PC-3 (cell line): ENCODE data around the gene TNRC18.

ENCODE experiments used
- EZH2phosphoT487 ChIP-seq: fragments of 300-600 bp; sonication (generic); IDR thresholded peaks from 2 replicates; pipeline ENCODE4 v1.6.1; 2018; ENCODE audit warnings: mild to moderate bottlenecking, antibody characterized with exemption, low read length, borderline replicate concordance
- TF ChIP-seq, protein P1 (sequence below): fragments of 300-600 bp; sonication (generic); conservative IDR thresholded peaks from 2 replicates; pipeline ENCODE4 v1.5.1; 2017; ENCODE audit warnings: antibody characterized with exemption, low read depth, mild to moderate bottlenecking, low read length

DNA sequence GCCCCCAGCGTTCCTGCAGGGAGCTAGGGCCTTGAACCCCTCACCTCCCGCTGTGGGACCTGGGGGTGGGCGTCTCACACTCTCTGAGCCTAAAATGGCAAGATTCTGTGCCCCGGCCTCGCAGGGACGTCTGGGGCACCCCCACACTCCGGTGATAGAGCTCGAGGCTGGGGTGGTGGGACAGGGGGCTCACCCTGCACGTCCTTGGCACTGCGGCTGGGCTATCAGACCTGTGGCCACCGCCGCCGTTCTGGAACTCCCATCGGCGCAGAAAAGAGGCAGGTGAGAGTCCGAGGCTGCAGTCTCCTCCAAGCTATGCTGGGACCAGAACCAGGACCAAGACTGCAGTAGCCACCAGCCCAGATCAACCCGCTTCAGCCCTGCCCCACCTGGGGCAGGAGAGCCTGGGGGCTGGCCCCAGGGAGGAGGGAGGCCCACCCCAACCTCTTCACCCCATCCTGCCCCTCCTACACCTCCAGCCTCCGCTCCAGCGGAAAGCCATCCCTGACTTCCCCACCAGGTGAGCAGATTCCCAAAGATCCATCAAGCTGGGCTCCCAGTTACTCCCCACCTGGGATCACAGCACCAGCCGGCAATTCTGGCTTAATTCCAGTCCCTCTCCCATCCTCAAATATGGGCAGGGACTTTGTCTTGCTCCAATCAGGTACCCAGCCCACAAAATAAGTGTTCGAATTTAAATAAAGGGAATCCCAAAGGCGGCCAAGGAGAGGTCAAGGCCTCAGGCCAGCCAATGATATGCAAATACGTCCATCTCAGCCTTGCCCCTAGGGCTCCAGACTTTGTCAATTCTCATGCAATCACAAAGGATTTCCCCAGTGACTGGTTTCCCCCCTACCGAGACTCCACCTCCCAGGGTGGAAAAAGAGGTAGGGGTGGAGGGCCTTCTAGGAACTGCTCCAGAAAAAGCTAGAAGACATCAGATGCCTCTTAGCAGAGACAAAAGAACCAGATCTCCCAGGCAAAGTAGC, 16.4 kb downstream of the TNRC18 start:
- TF ChIP-seq, protein P1, sequence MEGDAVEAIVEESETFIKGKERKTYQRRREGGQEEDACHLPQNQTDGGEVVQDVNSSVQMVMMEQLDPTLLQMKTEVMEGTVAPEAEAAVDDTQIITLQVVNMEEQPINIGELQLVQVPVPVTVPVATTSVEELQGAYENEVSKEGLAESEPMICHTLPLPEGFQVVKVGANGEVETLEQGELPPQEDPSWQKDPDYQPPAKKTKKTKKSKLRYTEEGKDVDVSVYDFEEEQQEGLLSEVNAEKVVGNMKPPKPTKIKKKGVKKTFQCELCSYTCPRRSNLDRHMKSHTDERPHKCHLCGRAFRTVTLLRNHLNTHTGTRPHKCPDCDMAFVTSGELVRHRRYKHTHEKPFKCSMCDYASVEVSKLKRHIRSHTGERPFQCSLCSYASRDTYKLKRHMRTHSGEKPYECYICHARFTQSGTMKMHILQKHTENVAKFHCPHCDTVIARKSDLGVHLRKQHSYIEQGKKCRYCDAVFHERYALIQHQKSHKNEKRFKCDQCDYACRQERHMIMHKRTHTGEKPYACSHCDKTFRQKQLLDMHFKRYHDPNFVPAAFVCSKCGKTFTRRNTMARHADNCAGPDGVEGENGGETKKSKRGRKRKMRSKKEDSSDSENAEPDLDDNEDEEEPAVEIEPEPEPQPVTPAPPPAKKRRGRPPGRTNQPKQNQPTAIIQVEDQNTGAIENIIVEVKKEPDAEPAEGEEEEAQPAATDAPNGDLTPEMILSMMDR: no peak
- no peak for TF ChIP-seq EZH2phosphoT487
